Liver (tissue), 3 donors: ENCODE results near the gene ETDA.

Experiments
- ATF3 ChIP-seq: IDR thresholded peaks from 2 replicates; pipeline ENCODE4 v1.6.1; 2016; ENCODE audit warnings: antibody characterized with exemption
- HNF4A ChIP-seq, 2 donors: conservative IDR thresholded peaks; 2 replicates each; pipeline ENCODE4 v1.6.1; 2016; ENCODE audit warnings: antibody characterized with exemption in 2 of 2, mild to moderate bottlenecking in 2 of 2
- MAX ChIP-seq: IDR thresholded peaks from 2 replicates; pipeline ENCODE4 v1.6.1; 2016; ENCODE audit warnings: antibody characterized with exemption
- REST ChIP-seq: IDR thresholded peaks from 2 replicates; pipeline ENCODE4 v1.6.1; 2016; ENCODE audit warnings: antibody characterized with exemption, mild to moderate bottlenecking
- ZBTB33 ChIP-seq: IDR thresholded peaks from 2 replicates; pipeline ENCODE4 v1.6.1; 2016; ENCODE audit warnings: antibody characterized with exemption
- TF ChIP-seq, protein P1 (sequence below): fragments of 150-350 bp; IDR thresholded peaks from 2 replicates; pipeline ENCODE4 v1.5.1; 2017; ENCODE audit warnings: improper control_type of control experiment, low read depth, low read length; ENCODE audit not compliant: missing input control
- donor health status: healthy.
- donor health status: healthy.

DNA sequence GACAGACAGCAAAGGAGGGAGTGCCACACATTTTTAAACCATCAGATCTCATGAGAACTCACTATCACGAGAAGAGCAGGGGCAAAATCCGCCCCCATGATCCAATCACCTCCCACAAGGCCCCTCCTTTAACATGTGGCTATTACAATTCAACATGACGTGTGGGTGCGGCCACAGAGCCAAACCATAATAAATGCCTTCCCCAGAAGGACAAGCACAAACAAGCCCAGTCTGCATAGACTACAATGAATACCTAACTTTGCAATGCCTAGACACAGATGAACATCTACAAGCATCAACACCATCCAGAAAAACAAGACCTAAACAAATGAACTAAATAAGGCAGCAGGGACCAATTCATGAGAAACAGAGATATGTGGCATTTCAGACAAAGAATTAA is 12.3 kb downstream of the ETDA start:
- TF ChIP-seq HNF4A (conservative IDR thresholded peaks at IDR 0.05), result no peak
- TF ChIP-seq, protein P1, sequence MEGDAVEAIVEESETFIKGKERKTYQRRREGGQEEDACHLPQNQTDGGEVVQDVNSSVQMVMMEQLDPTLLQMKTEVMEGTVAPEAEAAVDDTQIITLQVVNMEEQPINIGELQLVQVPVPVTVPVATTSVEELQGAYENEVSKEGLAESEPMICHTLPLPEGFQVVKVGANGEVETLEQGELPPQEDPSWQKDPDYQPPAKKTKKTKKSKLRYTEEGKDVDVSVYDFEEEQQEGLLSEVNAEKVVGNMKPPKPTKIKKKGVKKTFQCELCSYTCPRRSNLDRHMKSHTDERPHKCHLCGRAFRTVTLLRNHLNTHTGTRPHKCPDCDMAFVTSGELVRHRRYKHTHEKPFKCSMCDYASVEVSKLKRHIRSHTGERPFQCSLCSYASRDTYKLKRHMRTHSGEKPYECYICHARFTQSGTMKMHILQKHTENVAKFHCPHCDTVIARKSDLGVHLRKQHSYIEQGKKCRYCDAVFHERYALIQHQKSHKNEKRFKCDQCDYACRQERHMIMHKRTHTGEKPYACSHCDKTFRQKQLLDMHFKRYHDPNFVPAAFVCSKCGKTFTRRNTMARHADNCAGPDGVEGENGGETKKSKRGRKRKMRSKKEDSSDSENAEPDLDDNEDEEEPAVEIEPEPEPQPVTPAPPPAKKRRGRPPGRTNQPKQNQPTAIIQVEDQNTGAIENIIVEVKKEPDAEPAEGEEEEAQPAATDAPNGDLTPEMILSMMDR, result no peak
- no peak for TF ChIP-seq MAX
- TF ChIP-seq REST, result no peak
- no peak for TF ChIP-seq ATF3
- TF ChIP-seq ZBTB33, result no peak
